HuH-7.5 (cell line): ENCODE results near the gene TERB1.
A peak's percentile ranks its signal among the peaks of the same experiment; 100 is the strongest.
"Not testable (repeated sequence)": the region's sequence is repeated elsewhere in the genome, so short reads cannot be mapped to it uniquely, and the experiment has no call there.

Experiments used
- DNase-seq: peaks from one replicate; pipeline ENCODE4 v3.0.0; 2011; ENCODE audit warnings: low spot score

TERB1 gene

GRCh38 chr16:66830422-66831404 lies 29.3 kb upstream of the TERB1 start, which contains the start of gene NAE1:
TSS of gene NAE1 (minus strand) at chr16:66830976. CDS start at chr16:66830899, 77 bp downstream.
- peak; percentile 79 for DNase-seq

GRCh38 chr16:66824006-66824405 lies 22.6 kb upstream of the TERB1 start:
- DNase-seq, result no peak

- DNase-seq, result no peak
Observed at GRCh38 chr16:66814734-66815133, 13.3 kb upstream of the TERB1 start.

DNA sequence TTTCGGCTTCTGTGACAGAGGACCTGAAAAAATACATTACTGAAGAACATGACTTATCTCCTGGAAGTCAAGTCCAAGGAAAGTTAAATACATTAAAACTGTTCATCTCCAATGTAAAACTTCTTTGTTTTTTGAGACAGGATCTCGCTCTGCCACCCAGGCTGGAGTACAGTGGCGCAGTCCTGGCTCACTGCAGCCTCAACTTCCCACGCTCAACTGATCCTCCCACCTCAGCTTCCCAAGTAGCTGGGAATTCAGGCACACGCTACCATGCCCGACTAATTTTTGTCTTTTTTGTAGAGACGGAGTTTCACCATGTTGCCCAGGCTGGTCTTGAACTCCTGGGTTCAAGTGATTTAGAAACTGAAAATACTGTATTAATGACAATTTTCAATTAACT lies 9.7 kb upstream of the TERB1 start:
- DNase-seq, result no peak

DNA sequence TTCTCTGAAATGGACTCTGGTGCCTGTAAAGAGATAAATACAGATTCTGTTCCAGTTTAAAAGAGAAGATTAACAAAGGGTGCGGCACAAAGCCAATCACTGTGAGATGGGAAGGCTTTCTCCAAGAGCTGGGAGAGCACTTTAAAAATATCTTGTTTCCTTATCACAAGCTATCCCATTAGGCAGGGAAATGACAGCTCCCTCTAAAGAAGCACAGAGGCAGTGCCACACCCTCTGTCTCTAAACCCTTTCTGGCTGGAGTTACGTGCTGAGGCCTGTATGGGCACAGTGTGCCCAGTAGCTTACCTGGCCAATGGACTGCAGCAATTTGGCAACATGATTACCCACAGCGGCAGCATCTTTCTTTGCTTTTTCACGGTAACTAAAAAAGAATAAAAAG lies 9.0 kb upstream of the TERB1 start:
- no peak for DNase-seq

- no peak for DNase-seq
Observed at GRCh38 chr16:66809765-66810164, 8.4 kb upstream of the TERB1 start.

- no peak for DNase-seq
Observed at GRCh38 chr16:66802159-66802558, 775 bp upstream of the TERB1 start.

DNA sequence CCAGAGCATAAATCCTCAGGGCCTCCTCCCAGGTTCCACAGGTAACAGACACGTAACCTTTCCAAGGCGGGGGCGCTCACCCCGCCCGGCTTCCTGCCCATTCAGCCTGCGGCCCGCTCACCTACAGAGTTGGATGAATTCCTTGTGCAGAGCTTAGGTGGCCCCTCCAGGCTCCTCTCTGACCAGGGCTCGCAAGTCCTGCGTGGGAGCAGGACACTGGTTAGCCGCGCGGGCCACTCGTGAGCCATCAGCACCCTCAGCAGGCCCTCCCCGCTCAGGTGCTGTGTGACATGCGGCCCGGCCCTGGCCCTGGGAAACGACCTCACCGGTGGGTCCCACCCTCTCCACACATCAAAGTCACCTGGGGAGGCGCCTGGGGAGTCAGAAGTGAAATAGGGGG lies 528 bp downstream of the TERB1 start:
- DNase-seq, result no peak

- DNase-seq, result no peak
Observed at GRCh38 chr16:66798161-66798560, 3.2 kb downstream of the TERB1 start.

DNA sequence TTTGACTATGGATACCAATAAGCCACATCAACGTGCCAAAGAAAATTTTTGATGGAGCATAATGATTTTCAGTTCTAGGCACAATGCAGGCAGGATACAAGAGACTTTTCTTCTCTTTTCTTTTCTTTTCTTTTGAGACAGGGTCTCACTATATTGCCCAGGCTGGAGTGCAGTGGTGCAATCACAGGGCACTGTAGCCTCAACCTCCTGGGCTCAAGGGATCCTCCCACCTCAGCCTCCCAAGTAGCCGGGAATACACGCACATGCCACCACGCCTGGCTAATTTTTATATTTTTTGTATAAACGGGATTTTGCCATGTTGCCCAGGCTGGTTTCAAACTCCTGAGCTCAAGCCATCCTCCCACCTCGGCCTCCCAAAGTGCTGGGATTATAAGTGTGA lies 7.4 kb downstream of the TERB1 start:
- not testable (repeated sequence) for DNase-seq

- no peak for DNase-seq
Observed at GRCh38 chr16:66790130-66790733, 11.2 kb downstream of the TERB1 start.

DNA sequence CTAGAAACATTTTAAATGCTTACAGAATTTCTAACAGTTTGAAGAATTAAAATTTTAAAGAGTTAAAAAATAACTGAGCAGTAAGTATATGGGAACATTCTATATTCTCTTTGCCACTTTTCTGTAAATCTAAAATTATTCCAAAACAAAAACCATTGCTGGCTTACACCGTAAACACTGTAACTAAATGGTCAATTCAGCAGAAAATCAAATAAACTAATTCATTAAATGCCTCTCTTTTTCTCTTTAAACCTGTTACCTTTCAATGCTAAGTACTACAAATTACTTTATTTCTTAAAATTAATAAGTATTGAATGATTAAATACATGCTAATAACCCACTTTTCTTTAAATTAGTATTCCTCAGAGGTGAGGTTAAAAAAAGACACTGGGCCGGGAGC lies 14.0 kb downstream of the TERB1 start:
- DNase-seq, result no peak

DNA sequence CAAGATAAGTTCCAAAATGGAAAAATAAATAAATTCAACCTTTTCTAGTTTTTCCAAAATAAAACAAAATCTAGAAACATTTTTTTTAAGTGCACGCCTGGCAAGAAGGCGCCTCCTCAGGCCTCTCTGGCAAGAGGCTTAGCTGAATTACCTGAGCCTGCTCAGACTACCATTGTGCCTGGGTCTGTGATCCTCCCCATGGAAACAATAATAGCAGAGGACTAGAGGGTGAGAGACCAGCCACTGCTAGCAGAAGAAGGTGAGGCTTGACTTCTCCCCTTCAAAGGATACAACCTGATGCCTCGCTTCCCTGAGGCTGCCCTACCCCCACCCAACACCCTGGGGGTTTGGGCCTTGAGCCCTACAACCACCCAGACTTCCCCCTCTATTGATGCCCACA lies 14.8 kb downstream of the TERB1 start:
- DNase-seq, result no peak

DNA sequence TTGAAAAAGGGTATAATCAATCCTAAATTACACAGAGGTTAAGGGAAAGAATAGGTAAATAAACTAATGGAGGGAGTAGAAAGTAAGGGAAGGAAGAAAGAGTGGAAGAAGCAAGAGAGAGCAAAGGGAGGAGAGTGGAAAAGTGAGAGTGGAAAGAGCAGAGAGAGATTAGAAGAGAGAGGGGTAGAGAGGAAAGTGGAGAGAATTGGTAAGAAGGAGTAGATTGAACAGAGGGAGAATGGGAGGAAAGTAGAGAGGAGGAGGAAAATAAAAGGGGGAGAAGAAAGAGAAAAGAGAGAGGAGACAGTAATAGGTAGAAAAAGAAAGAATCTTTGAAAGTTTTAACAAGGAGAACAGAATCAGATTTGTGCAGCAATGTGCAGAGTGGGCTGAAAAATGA lies 24.9 kb downstream of the TERB1 start:
- DNase-seq, result no peak

DNA sequence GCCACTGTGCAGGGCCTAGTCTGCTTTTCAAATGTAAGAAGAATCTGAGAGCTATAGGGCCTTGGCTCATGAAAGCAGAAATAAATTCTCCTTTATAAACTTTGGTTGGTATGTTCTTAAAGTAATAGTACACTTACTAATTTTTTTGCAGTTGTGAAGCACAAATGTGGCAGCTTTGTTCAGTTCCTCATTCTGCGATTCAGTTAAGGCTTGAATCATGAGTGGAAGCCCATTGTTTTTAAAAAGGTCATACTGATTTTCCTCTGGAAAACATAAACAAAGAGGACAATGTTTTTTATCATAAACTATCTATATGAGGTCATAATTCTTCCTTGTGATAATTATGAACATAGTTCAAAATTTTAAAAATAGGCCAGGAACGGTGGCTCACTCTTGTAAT lies 26.4 kb downstream of the TERB1 start:
- DNase-seq, result no peak

DNA sequence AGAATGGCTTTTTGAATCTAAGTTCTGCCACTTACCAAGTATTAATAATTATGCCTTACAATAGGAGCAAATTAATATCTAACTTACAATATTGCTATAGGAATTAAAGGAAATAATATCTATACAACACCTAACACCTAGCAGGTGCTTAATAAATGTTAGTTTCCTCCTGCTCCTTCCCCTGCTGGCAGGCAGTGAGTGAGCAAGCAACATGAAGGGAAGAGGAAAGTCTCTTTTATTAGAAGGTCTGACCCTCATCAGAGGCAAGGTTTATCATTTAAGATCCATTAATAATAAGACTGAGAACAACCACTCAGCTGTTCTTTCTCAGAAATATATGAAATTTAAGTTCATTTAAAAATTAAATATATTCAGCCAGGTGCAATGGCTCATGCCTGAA lies 43.3 kb downstream of the TERB1 start:
- DNase-seq, result no peak

GRCh38 chr16:66754819-66755218 lies 46.6 kb downstream of the TERB1 start:
- DNase-seq, result no peak

DNA sequence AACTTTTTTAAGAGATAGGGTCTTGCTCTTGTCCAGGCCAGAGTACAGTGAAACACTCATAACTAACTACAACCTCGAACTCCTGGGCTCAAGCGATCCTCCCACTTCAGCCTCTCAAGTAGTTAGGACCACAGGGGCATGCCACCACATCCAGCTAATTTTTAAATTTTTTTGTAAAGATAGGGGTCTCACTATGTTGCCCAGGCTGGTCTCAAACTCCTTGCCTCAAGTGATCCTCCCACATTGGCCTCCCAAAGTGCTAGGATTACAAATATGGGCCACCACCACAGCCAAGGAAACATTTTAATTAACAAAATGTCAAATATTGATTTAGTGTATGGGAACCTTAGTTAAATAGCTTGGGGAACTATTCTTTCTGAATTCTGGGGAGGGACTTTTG lies 47.2 kb downstream of the TERB1 start:
- DNase-seq, result no peak

GRCh38 chr16:66752958-66753357 lies 48.4 kb downstream of the TERB1 start:
- no peak for DNase-seq

DNA sequence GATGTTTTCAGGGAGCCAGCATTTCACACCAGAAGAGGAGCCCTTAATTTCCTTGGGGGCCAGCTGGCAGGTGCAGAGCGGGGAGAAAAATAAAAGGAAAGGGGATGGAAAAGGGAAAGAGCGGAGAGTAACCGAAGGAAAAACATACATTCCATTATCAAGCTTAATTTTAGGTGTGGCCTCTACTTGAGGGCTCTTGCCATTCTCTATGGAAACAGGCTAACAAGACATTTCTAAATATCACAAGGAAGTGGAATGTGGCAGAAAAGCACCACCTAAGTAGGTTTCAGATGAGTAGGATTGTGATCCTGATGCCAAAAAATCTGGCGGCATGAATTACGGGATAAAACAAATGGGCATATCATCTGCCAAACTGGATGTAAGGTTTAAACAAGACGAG lies 49.0 kb downstream of the TERB1 start:
- no peak for DNase-seq

GRCh38 chr16:66751992-66752322 lies 49.4 kb downstream of the TERB1 start:
- DNase-seq, result no peak

- peak; percentile 74 for DNase-seq
Observed at GRCh38 chr16:66751303-66751991, 49.9 kb downstream of the TERB1 start, which contains the start of gene DYNC1LI2. TSS of gene DYNC1LI2 (minus strand) at chr16:66751609. CDS start at chr16:66751591, 18 bp downstream.

- DNase-seq, result peak; percentile 17
Observed at GRCh38 chr16:66751053-66751302, 50.4 kb downstream of the TERB1 start.
